ENCODE results near the gene RIOK1.

Gene RIOK1

GRCh38 chr6:7409740-7410139, 20.1 kb downstream of the RIOK1 start:
- Histone ChIP-seq H2AFZ (ENCODE audit: low read depth, low read length) (no peak overlapping the region), H3K36me3 (replicated peaks; ENCODE audit: low read depth, low read length) (peaks cover 29% of the 10 kb centered on the region), H3K79me2 (ENCODE audit: low read length) (no peaks in the 10 kb centered on the region), H3K4me2 (ENCODE audit: low read length) (no peak overlapping the region), H3K9ac (ENCODE audit: low read length) (no peak overlapping the region), H3K4me3 (ENCODE audit: low read length) (no peak overlapping the region), H3K9me3 (ENCODE audit: insufficient read depth, low read length) (no peaks in the 10 kb centered on the region), H4K20me1 (ENCODE audit: insufficient read depth, low read length) (no peaks in the 10 kb centered on the region), H3K4me1 (ENCODE audit: low read length) (peaks cover 11% of the 10 kb centered on the region), H3K27ac (ENCODE audit: low read length) (no peak overlapping the region), H3K27me3 (ENCODE audit: low read depth, low read length) (no peaks in the 10 kb centered on the region)
- TF ChIP-seq, protein P1, sequence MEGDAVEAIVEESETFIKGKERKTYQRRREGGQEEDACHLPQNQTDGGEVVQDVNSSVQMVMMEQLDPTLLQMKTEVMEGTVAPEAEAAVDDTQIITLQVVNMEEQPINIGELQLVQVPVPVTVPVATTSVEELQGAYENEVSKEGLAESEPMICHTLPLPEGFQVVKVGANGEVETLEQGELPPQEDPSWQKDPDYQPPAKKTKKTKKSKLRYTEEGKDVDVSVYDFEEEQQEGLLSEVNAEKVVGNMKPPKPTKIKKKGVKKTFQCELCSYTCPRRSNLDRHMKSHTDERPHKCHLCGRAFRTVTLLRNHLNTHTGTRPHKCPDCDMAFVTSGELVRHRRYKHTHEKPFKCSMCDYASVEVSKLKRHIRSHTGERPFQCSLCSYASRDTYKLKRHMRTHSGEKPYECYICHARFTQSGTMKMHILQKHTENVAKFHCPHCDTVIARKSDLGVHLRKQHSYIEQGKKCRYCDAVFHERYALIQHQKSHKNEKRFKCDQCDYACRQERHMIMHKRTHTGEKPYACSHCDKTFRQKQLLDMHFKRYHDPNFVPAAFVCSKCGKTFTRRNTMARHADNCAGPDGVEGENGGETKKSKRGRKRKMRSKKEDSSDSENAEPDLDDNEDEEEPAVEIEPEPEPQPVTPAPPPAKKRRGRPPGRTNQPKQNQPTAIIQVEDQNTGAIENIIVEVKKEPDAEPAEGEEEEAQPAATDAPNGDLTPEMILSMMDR (IDR thresholded peaks at IDR 0.05; ENCODE audit: low read depth, low read length): no peak
- TF ChIP-seq EZH2phosphoT487 (IDR thresholded peaks at IDR 0.05; ENCODE audit: low read depth): no peak

- no peak overlapping the region for H3K4me2 ChIP-seq (ENCODE audit: low read length)
- no peaks in the 10 kb centered on the region for H3K79me2 ChIP-seq (ENCODE audit: low read length)
- no peak overlapping the region for H2AFZ ChIP-seq (ENCODE audit: low read depth, low read length)
- H3K27me3 ChIP-seq (ENCODE audit: low read depth, low read length): no peaks in the 10 kb centered on the region
- no peak overlapping the region for H3K9ac ChIP-seq (ENCODE audit: low read length)
- no peak overlapping the region for H3K4me3 ChIP-seq (ENCODE audit: low read length)
- H3K9me3 ChIP-seq (ENCODE audit: insufficient read depth, low read length): no peaks in the 10 kb centered on the region
- H3K27ac ChIP-seq (ENCODE audit: low read length): no peak overlapping the region
- TF ChIP-seq, protein P1 (IDR thresholded peaks at IDR 0.05; ENCODE audit: low read depth, low read length): no peak
- no peak for TF ChIP-seq EZH2phosphoT487 (IDR thresholded peaks at IDR 0.05; ENCODE audit: low read depth)
- no peaks in the 10 kb centered on the region for H4K20me1 ChIP-seq (ENCODE audit: insufficient read depth, low read length)
- peaks cover 11% of the 10 kb centered on the region for H3K4me1 ChIP-seq (ENCODE audit: low read length)
- H3K36me3 ChIP-seq (replicated peaks; ENCODE audit: low read depth, low read length): peaks cover 23% of the 10 kb centered on the region
Observed at GRCh38 chr6:7410851-7411250, 21.2 kb downstream of the RIOK1 start.

GRCh38 chr6:7411328-7411727, 21.7 kb downstream of the RIOK1 start:
- Histone ChIP-seq H3K4me1 (ENCODE audit: low read length) (peaks cover 11% of the 10 kb centered on the region), H3K79me2 (ENCODE audit: low read length) (no peaks in the 10 kb centered on the region), H3K36me3 (replicated peaks; ENCODE audit: low read depth, low read length) (peaks cover 26% of the 10 kb centered on the region), H3K9me3 (ENCODE audit: insufficient read depth, low read length) (no peaks in the 10 kb centered on the region), H3K27ac (ENCODE audit: low read length) (no peak overlapping the region), H3K9ac (ENCODE audit: low read length) (no peak overlapping the region), H4K20me1 (ENCODE audit: insufficient read depth, low read length) (no peaks in the 10 kb centered on the region), H3K27me3 (ENCODE audit: low read depth, low read length) (no peaks in the 10 kb centered on the region), H2AFZ (ENCODE audit: low read depth, low read length) (no peak overlapping the region), H3K4me3 (ENCODE audit: low read length) (no peak overlapping the region), H3K4me2 (ENCODE audit: low read length) (no peak overlapping the region)
- TF ChIP-seq EZH2phosphoT487 (IDR thresholded peaks at IDR 0.05; ENCODE audit: low read depth): no peak
- TF ChIP-seq, protein P1 (IDR thresholded peaks at IDR 0.05; ENCODE audit: low read depth, low read length): no peak

GRCh38 chr6:7413151-7413823, 23.7 kb downstream of the RIOK1 start:
- Histone ChIP-seq H3K27ac (ENCODE audit: low read length) (no peak overlapping the region), H3K27me3 (ENCODE audit: low read depth, low read length) (no peaks in the 10 kb centered on the region), H3K4me2 (ENCODE audit: low read length) (no peak overlapping the region), H3K4me3 (ENCODE audit: low read length) (no peak overlapping the region), H2AFZ (ENCODE audit: low read depth, low read length) (no peak overlapping the region), H4K20me1 (ENCODE audit: insufficient read depth, low read length) (no peaks in the 10 kb centered on the region), H3K4me1 (ENCODE audit: low read length) (peaks cover 11% of the 10 kb centered on the region), H3K36me3 (replicated peaks; ENCODE audit: low read depth, low read length) (peaks cover 29% of the 10 kb centered on the region), H3K79me2 (ENCODE audit: low read length) (no peaks in the 10 kb centered on the region), H3K9me3 (ENCODE audit: insufficient read depth, low read length) (no peaks in the 10 kb centered on the region), H3K9ac (ENCODE audit: low read length) (no peak overlapping the region)
- TF ChIP-seq, protein P1 (IDR thresholded peaks at IDR 0.05; ENCODE audit: low read depth, low read length): no peak
- TF ChIP-seq EZH2phosphoT487 (IDR thresholded peaks at IDR 0.05; ENCODE audit: low read depth): no peak

All from OCI-LY3 (cell line).